Left renal cortex interstitium (tissue), 4 donors: ENCODE results near the gene NEK7. TPM values are rescaled to one million over a fixed set of nuclear protein-coding genes. Genes with fewer than 3 reads are reported as not detected.
"Not testable (repeated sequence)": the region's sequence is repeated elsewhere in the genome, so short reads cannot be mapped to it uniquely, and the experiment has no call there.

Experiments
- DNase-seq, 4 donors: peaks; one replicate each; pipeline ENCODE4 v3.0.0-alpha.2; 2013; ENCODE audit warnings: low read depth in 4 of 4, low spot score in 2 of 4, missing footprints in 1 of 4
- polyA plus RNA-seq, 4 donors: library from polyadenylated mRNA; unstranded; fragments of 120-200 nt; gene quantifications; one replicate each; pipeline ENCODE4 v1.2.1, GENCODE V29; 2013; ENCODE audit not compliant: insufficient read length in 4 of 4

The NEK7 gene
- polyA plus RNA-seq, 4 donors: 41.1 to 53.6 (median 49.6) TPM

- DNase-seq: no peak
Observed at GRCh38 chr1:198167436-198167934, 10.7 kb downstream of the NEK7 start.

- no peak for DNase-seq
Observed at GRCh38 chr1:198168227-198168626, 11.4 kb downstream of the NEK7 start.

GRCh38 chr1:198169672-198170071 lies 12.9 kb downstream of the NEK7 start:
- no peak for DNase-seq

- DNase-seq: no peak
Observed at GRCh38 chr1:198171667-198172540, 15.1 kb downstream of the NEK7 start.

GRCh38 chr1:198173832-198174231 lies 17.0 kb downstream of the NEK7 start:
- DNase-seq: no peak

- DNase-seq: no peak
Observed at GRCh38 chr1:198174297-198174696, 17.5 kb downstream of the NEK7 start.

GRCh38 chr1:198175423-198176170 lies 18.8 kb downstream of the NEK7 start:
- DNase-seq: no peak

GRCh38 chr1:198176179-198176578 lies 19.4 kb downstream of the NEK7 start:
- DNase-seq: no peak

- DNase-seq: no peak
Observed at GRCh38 chr1:198177546-198177945, 20.7 kb downstream of the NEK7 start.

- DNase-seq: no peak
Observed at GRCh38 chr1:198178615-198179014, 21.8 kb downstream of the NEK7 start.

GRCh38 chr1:198179556-198179981 lies 22.8 kb downstream of the NEK7 start:
- peak in 1 of 4 donors; percentile 21 for DNase-seq

- no peak for DNase-seq
Observed at GRCh38 chr1:198183605-198184004, 26.8 kb downstream of the NEK7 start.

- DNase-seq: no peak
Observed at GRCh38 chr1:198184516-198184915, 27.7 kb downstream of the NEK7 start.

GRCh38 chr1:198185146-198185545 lies 28.3 kb downstream of the NEK7 start:
- DNase-seq: no peak

- no peak for DNase-seq
Observed at GRCh38 chr1:198185759-198186158, 29.0 kb downstream of the NEK7 start.

GRCh38 chr1:198186916-198187580 lies 30.2 kb downstream of the NEK7 start:
- DNase-seq: no peak

GRCh38 chr1:198187973-198188588 lies 31.3 kb downstream of the NEK7 start:
- no peak for DNase-seq

- DNase-seq: no peak
Observed at GRCh38 chr1:198191117-198191516, 34.3 kb downstream of the NEK7 start.

GRCh38 chr1:198193871-198194270 lies 37.1 kb downstream of the NEK7 start:
- DNase-seq: not testable (repeated sequence)

- DNase-seq: no peak
Observed at GRCh38 chr1:198196630-198197029, 39.8 kb downstream of the NEK7 start.

GRCh38 chr1:198197285-198197684 lies 40.5 kb downstream of the NEK7 start:
- no peak for DNase-seq
